HT1080 (cell line): Measurements from ENCODE around the gene DOHH. TPM values are rescaled to one million over a fixed set of nuclear protein-coding genes. Genes with fewer than 3 reads are reported as not detected.
A peak's percentile ranks its signal among the peaks of the same experiment; 100 is the strongest.

Experiments
- DNase-seq: peaks from one replicate; pipeline ENCODE4 v3.0.0-alpha.2; 2015; ENCODE audit warnings: low read depth
- small RNA-seq: library from RNA; depleted of rRNA; stranded (forward); fragments of <200 nt; gene quantifications from one replicate; pipeline ENCODE3, GENCODE V24; 2014
- total RNA-seq: library from RNA; depleted of rRNA; stranded (reverse); fragments of >200 nt; shearing (Covaris generic); gene quantifications from 2 replicates; pipeline ENCODE4 v1.2.3, GENCODE V29; 2014; rRNA removed

Gene DOHH
- total RNA-seq, 1 experiment from 2014 or later, result 45.3 TPM

DNA sequence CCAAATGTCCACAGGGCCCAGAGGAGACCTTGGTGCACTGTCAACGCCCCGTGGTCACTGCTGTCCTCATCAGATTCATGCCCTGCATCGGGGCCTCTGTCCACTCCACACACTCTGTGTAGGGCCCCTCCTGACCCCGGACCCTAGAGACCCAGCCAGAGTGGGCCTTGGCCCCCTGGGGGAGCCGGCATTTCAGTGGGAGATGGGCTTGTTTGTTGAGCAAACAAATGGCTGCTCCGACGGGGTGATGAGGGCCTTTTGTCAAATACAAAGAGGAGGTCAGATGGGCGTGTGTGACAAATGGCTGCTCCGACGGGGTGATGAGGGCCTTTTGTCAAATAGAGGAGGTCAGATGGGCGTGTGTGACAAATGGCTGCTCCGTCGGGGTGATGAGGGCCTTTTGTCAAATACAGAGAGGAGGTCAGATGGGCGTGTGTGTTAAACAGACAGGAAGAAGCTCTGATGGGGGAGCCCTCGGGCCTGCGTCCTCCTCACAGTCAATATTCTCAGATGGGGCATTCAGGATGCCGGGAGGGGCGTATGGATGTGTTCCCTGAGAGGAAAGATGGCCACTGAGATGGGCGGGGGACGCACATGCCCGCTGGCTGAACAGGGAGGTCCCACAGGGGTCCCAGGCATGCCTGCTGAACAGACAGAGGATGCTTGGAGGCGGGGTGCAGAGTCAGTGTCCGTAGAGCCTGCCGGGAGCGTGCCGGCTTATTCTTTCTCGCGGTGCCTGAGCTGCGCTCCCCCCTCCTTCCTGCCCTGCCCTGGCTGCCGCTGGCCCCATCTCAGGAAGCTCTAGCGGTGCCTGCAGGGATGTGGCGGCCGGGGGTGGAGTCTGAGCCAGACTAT is 56.4 kb downstream of the DOHH start:
- DNase-seq, result peak; percentile 29

DNA sequence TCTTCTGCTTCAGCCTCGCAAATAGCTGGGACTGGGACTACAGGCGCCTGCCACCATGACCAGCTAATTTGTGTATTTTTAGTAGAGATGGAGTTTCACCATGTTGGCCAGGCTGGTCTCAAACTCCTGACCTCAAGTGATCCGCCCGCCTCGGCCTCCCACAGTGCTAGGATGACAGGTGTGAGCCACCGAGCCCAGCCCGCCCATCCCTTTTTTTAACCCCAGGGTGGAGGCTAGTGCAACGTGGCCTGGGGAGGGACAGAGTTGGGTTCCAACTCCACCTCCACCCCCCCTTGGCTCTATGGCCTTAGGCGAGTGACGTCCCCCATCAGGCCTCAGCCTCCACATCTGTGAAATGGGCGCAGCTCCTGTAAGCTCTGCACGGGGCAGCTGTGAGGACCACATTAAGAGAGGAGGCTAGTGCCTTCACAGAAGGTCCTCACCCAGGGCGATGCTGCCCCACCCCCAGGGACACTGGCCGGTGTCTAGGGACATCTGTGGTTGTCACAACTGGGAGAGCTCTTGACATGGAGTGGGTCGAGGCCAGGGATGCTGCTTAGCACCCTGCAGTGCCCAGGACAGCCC is 57.9 kb downstream of the DOHH start:
- DNase-seq, result no peak

GRCh38 chr19:3441986-3442329 is 58.5 kb downstream of the DOHH start:
- no peak for DNase-seq

DNA sequence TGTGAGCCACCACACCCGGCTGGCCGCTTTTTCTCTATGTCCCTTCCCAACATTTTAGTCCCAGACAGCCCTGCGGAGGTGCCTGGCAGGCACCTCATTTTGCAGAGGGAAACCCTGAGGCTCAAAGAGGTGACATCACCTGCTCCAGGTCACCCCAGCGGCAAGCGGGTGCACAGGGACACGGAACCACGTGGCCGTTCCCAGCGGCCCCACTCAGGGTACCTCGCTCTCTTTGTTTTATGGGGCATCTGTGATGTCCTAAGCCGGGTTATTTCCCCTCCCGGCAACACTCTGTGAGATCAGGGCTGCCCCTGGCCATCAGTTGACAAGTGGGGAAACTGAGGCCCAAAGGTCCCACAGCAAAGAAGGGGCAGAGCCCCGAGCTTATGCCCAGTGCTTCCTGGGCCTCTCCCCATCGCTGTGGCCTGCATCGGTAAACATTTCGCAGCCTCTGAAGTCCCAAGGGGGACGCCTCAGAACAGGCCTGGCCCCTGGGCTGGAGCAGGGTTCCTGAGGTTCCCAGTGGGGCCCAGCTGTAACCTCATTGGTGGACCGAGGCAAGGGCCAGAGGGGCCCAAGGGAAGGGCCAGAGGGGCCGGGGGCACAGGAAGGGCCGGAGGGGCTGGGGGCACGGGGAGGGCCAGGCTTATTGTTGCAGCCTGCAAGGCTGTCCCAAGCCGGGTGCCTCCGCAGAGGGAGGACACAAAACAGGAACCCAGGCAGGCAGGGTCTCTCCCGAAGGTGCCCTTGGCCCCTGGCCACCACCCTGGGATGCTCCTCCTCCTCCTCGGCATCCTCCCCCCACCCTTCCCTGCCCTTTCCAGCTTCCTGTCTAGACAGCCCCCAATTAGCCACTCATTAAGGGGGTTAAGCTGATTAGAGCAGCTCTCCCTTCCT is 59.1 kb downstream of the DOHH start:
- DNase-seq, result no peak

Small RNAs within 50 kb of the gene (small RNA-seq; reads per million reads assigned to genes)
- gene RF00212, result not detected

Other genes starting within 250 kb of the DOHH start
- 22.5 and 33.2 TPM in 2 replicates for gene NFIC, start 134.1 kb downstream of the DOHH start, total RNA-seq
- gene SMIM24, start 20.1 kb downstream of the DOHH start, total RNA-seq, result not detected in 2 replicates
- gene SMIM44, start 17.2 kb downstream of the DOHH start, total RNA-seq, result not detected in 2 replicates
- 60.9 and 73.5 TPM in 2 replicates for gene FZR1, start 5.6 kb upstream of the DOHH start, total RNA-seq
- 0.60 TPM in 1 of 2 replicates, not detected in the other for gene TEKTIP1, start 38.5 kb upstream of the DOHH start, total RNA-seq
- gene MFSD12, start 56.9 kb upstream of the DOHH start, total RNA-seq, result 109 and 132 TPM in 2 replicates
- gene HMG20B, start 72.3 kb upstream of the DOHH start, total RNA-seq, result 57.1 and 69.3 TPM in 2 replicates
- gene GIPC3, start 84.8 kb upstream of the DOHH start, total RNA-seq, result 0.02 and 0.03 TPM in 2 replicates
- 0.40 and 0.96 TPM in 2 replicates for gene TBXA2R, start 106.2 kb upstream of the DOHH start, total RNA-seq
- gene CACTIN, start 126.1 kb upstream of the DOHH start, total RNA-seq, result 27.8 and 33.4 TPM in 2 replicates
- 8.9 and 15.5 TPM in 2 replicates for gene PIP5K1C, start 199.8 kb upstream of the DOHH start, total RNA-seq
- gene TJP3, start 207.7 kb upstream of the DOHH start, total RNA-seq, result 0.03 TPM in 1 of 2 replicates, not detected in the other